NCI-H187 (cell line): Measurements from ENCODE around the gene TET2.

Source experiments
- DNase-seq, 2 experiments: peaks; one replicate each; lab custom pipeline; 2025; lab: John Stamatoyannopoulos, UW

Gene TET2

DNA sequence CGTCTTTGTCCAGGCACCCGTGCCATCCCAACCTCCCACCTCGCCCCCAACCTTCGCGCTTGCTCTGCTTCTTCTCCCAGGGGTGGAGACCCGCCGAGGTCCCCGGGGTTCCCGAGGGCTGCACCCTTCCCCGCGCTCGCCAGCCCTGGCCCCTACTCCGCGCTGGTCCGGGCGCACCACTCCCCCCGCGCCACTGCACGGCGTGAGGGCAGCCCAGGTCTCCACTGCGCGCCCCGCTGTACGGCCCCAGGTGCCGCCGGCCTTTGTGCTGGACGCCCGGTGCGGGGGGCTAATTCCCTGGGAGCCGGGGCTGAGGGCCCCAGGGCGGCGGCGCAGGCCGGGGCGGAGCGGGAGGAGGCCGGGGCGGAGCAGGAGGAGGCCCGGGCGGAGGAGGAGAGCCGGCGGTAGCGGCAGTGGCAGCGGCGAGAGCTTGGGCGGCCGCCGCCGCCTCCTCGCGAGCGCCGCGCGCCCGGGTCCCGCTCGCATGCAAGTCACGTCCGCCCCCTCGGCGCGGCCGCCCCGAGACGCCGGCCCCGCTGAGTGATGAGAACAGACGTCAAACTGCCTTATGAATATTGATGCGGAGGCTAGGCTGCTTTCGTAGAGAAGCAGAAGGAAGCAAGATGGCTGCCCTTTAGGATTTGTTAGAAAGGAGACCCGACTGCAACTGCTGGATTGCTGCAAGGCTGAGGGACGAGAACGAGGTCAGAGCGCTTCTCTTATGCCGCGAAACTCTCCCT lies at the start of gene TET2:
TET2 (plus strand) TSS at position 601 of the 740 bp plus-strand sequence. CDS start 87,067 bp downstream, outside the sequence.
- DNase-seq = peak; percentile 40 to 42

DNA sequence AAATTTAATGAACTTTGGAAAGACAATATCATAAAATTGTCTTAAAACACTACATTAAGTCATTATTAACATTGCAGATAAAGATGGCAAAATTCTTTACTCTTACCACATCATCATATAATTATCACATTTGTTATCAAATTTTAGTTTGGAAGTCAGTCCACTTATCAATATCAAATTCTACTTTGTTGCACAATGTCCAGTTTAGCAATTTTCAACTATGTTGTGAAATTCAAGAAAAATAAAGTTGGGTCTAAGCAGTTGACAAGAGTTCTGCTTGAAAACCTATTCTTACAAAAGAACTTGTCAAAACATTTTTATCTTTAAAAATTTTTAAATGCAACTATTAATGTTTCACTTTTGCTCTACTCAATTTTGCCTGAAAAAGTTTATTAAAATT lies 44.7 kb upstream of the TET2 start:
- DNase-seq = no peak

- no peak for DNase-seq
Observed at GRCh38 chr4:105106426-105106825, 40.2 kb upstream of the TET2 start.

DNA sequence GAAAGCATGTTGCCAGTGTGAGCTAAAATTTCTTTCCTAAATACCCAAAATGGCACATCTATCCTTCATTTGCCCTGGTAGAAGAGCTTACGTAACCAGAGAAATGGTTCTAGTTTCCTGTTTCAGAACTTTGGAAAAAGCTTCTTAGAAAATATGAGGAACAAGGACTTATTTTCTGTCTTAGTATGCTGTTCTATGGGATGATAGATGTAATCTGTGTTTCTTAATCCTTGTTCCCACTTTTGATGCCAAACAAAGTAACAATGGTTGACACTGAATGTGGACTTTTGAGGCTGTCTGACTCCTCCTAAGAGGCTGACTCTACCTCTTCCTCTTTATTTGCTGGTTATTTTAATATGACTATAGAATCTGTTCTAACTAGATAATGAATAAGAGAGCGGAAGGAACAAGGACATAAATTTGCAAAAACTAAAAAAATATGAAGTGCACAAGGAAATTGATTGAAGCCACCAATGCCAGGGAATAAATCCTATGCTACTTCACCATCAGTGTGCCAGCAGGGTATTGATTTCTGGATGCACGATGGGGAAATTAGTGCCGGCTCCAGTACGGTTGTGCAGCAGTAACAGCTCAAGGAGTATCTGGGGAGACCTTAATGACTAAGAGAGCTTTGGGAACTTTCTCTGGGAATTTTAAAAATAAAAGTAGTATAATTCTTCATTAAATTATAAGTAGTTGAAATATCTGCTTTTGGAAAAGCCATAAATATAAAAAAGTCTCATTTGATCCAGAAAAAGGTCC lies 39.4 kb upstream of the TET2 start:
- no peak for DNase-seq

DNA sequence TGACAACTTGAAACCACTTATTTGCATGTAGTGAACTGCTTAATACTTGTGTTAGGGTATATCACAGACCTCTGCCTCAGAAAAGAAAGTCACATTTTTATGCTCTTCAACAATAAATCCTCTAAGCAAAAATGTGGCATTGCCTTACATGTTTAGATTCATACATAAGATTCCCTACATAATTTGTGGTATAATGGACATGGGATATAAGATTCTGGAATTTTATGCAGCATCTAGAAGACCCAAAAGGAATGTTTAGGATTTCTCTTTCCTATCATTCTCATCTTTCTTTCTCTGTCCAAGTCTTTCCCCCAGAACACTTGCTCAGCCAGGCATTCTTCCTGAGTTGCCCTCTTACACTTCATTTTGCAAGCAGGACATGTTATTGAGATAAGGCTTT lies 37.7 kb upstream of the TET2 start:
- no peak for DNase-seq

DNA sequence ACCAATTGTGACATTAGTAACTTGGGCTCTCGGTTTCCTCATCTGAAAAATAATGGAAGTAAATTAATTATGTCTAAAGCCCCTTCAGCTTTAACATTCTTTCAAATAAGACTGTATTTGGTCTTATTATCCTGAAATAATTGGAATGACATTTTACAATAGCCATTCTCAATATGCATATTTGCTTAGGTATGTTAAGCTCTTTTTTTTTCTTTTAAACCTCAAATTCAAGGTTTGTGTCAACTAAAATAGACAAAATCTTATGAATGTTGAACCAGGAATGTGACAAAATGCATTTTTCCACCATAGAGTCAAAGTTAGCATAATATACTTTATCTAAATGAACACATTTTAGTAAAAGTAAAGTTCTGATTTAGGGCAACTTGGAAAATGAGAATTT lies 34.4 kb upstream of the TET2 start:
- DNase-seq = no peak

- no peak for DNase-seq
Observed at GRCh38 chr4:105113800-105114199, 32.9 kb upstream of the TET2 start.

- DNase-seq = no peak
Observed at GRCh38 chr4:105116616-105117319, 29.9 kb upstream of the TET2 start.

GRCh38 chr4:105119356-105119755 lies 27.3 kb upstream of the TET2 start:
- DNase-seq = no peak

- DNase-seq = no peak
Observed at GRCh38 chr4:105120626-105121025, 26.1 kb upstream of the TET2 start.

DNA sequence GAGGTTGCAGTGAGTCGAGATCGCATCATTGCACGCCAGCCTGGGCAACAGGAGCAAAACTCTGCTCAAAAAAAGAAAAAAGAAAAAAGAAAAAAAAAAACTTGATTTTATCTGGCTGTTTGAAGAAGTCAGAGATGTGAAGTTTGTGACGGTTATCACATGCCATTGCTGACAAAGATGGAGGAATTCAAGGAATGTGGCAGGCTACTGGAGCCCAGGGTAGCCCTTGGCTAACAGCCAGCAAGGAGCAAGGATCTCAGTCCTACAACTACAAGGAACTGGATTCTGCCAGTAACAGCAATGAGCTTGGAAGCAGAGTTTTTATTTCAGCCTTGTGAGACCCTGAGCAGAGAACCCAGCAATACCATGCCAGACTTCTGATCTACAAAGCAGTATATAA lies 24.3 kb upstream of the TET2 start:
- no peak for DNase-seq

GRCh38 chr4:105126311-105127169 lies 20.1 kb upstream of the TET2 start:
- no peak for DNase-seq

- DNase-seq = no peak
Observed at GRCh38 chr4:105127170-105127445, 19.6 kb upstream of the TET2 start.

DNA sequence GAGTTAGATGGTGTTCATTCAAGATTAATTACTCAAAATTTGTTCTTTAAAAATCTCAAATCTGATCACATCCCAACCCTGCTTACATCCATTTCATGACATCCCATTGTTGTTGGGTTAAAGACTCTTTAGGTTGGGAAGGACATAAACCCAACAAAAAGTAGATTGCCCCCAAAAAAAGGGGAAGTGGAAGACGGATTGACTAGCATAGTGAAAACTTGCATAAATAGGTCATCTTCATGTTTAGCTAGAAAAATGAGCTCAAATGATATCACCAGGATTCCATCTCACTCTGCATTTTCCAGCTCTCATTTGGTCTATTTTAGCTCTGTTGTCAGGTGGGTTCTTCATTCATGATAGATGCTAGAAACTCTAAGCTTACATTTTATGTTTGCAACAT lies 18.5 kb upstream of the TET2 start:
- no peak for DNase-seq

- no peak for DNase-seq
Observed at GRCh38 chr4:105129286-105130040, 17.2 kb upstream of the TET2 start.

DNA sequence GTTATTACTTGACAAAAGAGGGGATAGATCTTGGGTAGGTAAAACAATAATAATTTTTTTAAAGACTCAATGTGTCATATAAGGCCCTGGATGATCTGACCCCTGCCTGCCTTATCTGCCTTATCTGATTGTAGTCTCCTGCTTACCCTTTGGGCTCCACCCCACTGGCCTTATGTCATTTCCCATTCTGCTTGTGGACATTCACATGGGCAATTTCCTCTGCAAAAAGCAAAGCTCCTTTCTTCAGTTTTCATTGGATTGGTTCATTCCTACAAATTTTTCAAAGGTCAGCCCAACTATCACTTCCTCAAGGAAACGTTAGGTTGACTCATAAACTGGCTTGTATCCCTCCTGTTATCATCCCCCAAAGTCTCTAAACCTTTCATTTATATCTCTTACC lies 15.7 kb upstream of the TET2 start:
- no peak for DNase-seq

- DNase-seq = no peak
Observed at GRCh38 chr4:105133976-105134375, 12.7 kb upstream of the TET2 start.

DNA sequence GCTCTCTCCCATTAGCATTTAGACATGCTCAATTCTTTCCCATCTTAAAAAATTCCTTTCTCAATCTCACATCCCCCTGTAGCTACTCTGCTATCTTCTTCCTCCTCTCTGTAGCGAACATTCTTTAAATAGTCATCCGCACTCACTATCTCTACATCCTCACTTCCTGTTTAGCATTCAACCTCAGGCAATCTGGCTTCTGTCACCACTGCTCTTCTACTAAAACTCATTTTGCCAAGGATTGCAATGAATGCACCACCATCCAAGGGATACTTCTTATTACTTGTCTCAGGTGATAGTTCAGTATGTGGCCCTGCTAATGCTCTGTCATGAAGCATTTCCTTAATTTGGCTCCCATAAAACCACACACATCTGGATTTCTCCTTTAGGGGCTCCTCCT lies 10.9 kb upstream of the TET2 start:
- DNase-seq = no peak

DNA sequence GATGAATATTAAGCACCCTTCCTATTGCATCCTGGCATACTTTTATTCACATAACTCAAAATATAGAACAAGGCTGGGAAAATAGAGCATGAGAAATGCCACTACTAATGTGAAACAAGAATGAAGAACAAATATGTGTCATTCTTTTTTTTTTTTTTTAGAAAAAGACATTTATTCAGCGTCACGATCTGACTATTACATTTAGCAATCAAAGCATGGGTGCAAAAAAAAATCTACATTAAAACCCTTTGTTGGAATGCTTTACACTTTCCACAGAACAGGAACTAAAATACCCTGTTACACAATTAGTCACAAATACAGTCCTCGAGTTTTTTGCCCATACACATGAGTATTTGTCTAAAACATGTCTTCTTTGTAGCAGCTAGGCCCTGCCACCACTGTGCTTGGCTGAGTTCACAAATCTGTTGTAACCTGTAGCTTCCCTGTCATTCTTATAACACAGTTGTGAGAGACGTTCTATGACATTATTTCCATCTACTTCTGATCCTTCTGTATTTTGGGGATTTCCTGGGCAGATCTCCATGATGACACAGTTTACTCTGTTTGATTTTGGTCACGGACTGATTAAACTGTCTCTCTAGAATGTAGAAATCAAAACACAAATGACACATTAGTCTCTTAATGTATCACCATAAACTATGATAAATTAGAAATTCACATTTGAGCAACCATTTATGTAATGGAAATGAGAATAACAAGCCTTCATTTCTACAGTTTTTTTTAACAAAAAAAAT lies 9.4 kb upstream of the TET2 start:
- no peak for DNase-seq

DNA sequence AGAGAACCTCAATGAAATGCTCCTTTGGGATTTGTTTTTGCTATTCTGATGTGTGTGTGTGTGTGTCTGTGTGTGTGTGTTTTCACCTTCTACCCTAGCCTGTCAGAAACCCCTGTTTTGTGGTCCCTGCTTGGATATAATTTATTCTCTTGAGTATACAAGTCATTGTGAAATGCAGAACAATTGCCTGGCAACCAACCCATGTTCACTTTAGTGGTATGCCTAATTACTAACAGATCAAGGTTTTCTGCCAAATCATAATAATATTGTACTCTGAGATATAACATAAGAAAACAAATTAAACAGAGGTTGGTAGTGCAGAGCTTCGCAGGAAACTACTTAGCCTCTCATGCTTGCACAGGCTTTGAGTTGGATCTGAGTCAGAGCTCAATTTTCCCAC lies 7.0 kb upstream of the TET2 start:
- DNase-seq = no peak
